GM23338 (cell line): Measurements from ENCODE around the gene CAPN7.

Experiments
- POLR2AphosphoS5 ChIP-seq: IDR thresholded peaks from 2 replicates; pipeline ENCODE4 v1.6.1; 2016; ENCODE audit warnings: antibody characterized with exemption, low read depth
- REST ChIP-seq: IDR thresholded peaks from one replicate; pipeline ENCODE4 v1.6.1; 2018; ENCODE audit warnings: antibody characterized with exemption; ENCODE audit not compliant: unreplicated experiment
- ZNF462 ChIP-seq: fragments of 250-450 bp; sonication (Bioruptor Pico); IDR thresholded peaks from 2 replicates; pipeline ENCODE4 v1.5.0; 2020; ENCODE audit warnings: mild to moderate bottlenecking, moderate library complexity

- TF ChIP-seq REST, result no peak
- TF ChIP-seq ZNF462 (CRISPR knock-in tag), result no peak
- no peak for TF ChIP-seq POLR2AphosphoS5
These were observed 54.5 kb downstream of the CAPN7 start for GRCh38 chr3:15260531-15260930.
